ENCODE measurements around the gene EXOSC7.

EXOSC7 gene

GRCh38 chr3:44993471-44994205, 17.6 kb downstream of the EXOSC7 start:
- no peak for DNase-seq

GRCh38 chr3:44995142-44995770, 19.2 kb downstream of the EXOSC7 start:
- DNase-seq: no peak

GRCh38 chr3:44996556-44996969, 20.5 kb downstream of the EXOSC7 start:
- no peak for DNase-seq

GRCh38 chr3:44999782-45000181, 23.7 kb downstream of the EXOSC7 start:
- no peak for DNase-seq

GRCh38 chr3:45000823-45001222, 24.8 kb downstream of the EXOSC7 start:
- DNase-seq: no peak

- no peak for DNase-seq
These were observed 25.7 kb downstream of the EXOSC7 start for GRCh38 chr3:45001738-45002137.

- DNase-seq: no peak
These were observed 26.2 kb downstream of the EXOSC7 start for GRCh38 chr3:45002139-45002660.

- DNase-seq: no peak
These were observed 26.7 kb downstream of the EXOSC7 start for GRCh38 chr3:45002720-45003119.

- DNase-seq: no peak
These were observed 27.4 kb downstream of the EXOSC7 start for GRCh38 chr3:45003406-45003805.

- DNase-seq: no peak
These were observed 27.8 kb downstream of the EXOSC7 start for GRCh38 chr3:45003859-45004258.

- no peak for DNase-seq
These were observed 31.0 kb downstream of the EXOSC7 start for GRCh38 chr3:45007091-45007490.

- no peak for DNase-seq
These were observed 32.1 kb downstream of the EXOSC7 start for GRCh38 chr3:45008117-45008516.

GRCh38 chr3:45009868-45010267, 33.8 kb downstream of the EXOSC7 start:
- no peak for DNase-seq

- DNase-seq: no peak
These were observed 34.8 kb downstream of the EXOSC7 start for GRCh38 chr3:45010811-45011333.

GRCh38 chr3:45011756-45012508, 35.9 kb downstream of the EXOSC7 start:
- no peak for DNase-seq

GRCh38 chr3:45012577-45012976, 36.5 kb downstream of the EXOSC7 start:
- DNase-seq: no peak

GRCh38 chr3:45016916-45017315, 40.9 kb downstream of the EXOSC7 start:
- no peak for DNase-seq

- DNase-seq: no peak
These were observed 41.8 kb downstream of the EXOSC7 start for GRCh38 chr3:45017821-45018220.

GRCh38 chr3:45020534-45020933, 44.5 kb downstream of the EXOSC7 start:
- DNase-seq: no peak

- no peak for DNase-seq
These were observed 45.7 kb downstream of the EXOSC7 start for GRCh38 chr3:45021524-45022297.

GRCh38 chr3:45023675-45024074, 47.6 kb downstream of the EXOSC7 start:
- DNase-seq: no peak

- no peak for DNase-seq
These were observed 48.7 kb downstream of the EXOSC7 start for GRCh38 chr3:45024542-45025255.
